PC-9 (cell line): ENCODE measurements around the gene RAD17.

Experiments
- CTCF ChIP-seq: fragments of 200-600 bp; sonication (generic); conservative IDR thresholded peaks from 2 replicates; pipeline ENCODE4 v1.6.1; 2017; ENCODE audit warnings: mixed run types, antibody characterized with exemption, mild to moderate bottlenecking, moderate library complexity
- EZH2 ChIP-seq: fragments of 200-600 bp; sonication (generic); IDR thresholded peaks from 2 replicates; pipeline ENCODE4 v1.8.0; 2017; ENCODE audit warnings: antibody characterized with exemption, low read depth

GRCh38 chr5:69451941-69452647 is 82.5 kb downstream of the RAD17 start:
- no peak for TF ChIP-seq EZH2
- no peak for TF ChIP-seq CTCF
